Osteoblast (primary cell): ENCODE data around the gene ZCCHC14. TPM values are rescaled to one million over a fixed set of nuclear protein-coding genes. Genes with fewer than 3 reads are reported as not detected.

Experiments used
- DNase-seq: peaks from one replicate; pipeline ENCODE4 v3.0.0; 2011; ENCODE audit warnings: low spot score, mixed read lengths; ENCODE audit not compliant: insufficient read length; ENCODE audit errors: missing footprints
- H2AFZ ChIP-seq: 2 replicates; pipeline ENCODE4 v1.6.0; 2011; ENCODE audit warnings: mild to moderate bottlenecking, low read length
- H3K27ac ChIP-seq: 2 replicates; pipeline ENCODE4 v1.5.1; 2011; ENCODE audit warnings: mild to moderate bottlenecking, low read depth, low read length, moderate library complexity
- H3K27me3 ChIP-seq: 2 replicates; pipeline ENCODE4 v1.6.0; 2012; ENCODE audit warnings: mild to moderate bottlenecking, control low read depth, inconsistent platforms, low read length, moderate library complexity; ENCODE audit not compliant: insufficient read depth
- H3K36me3 ChIP-seq: 2 replicates; pipeline ENCODE4 v1.5.1; 2011; ENCODE audit warnings: mild to moderate bottlenecking, low read length, control low read depth, moderate library complexity; ENCODE audit not compliant: insufficient read depth
- H3K4me1 ChIP-seq: 2 replicates; pipeline ENCODE4 v1.5.1; 2011; ENCODE audit warnings: mild to moderate bottlenecking, low read length, control low read depth, moderate library complexity; ENCODE audit not compliant: insufficient read depth
- H3K4me2 ChIP-seq: 2 replicates; pipeline ENCODE4 v1.6.0; 2011; ENCODE audit warnings: mild to moderate bottlenecking, low read length; ENCODE audit not compliant: insufficient read depth
- H3K4me3 ChIP-seq: fragments of 200-600 bp; sonication (generic); 3 replicates; pipeline ENCODE4 v1.5.1; 2012; ENCODE audit warnings: mild to moderate bottlenecking, low read length, inconsistent platforms; ENCODE audit not compliant: insufficient read depth
- H3K79me2 ChIP-seq: 2 replicates; pipeline ENCODE4 v1.6.0; 2012; ENCODE audit warnings: mild to moderate bottlenecking, low read length, control low read depth, inconsistent platforms; ENCODE audit not compliant: insufficient read depth
- H3K9me3 ChIP-seq: 2 replicates; pipeline ENCODE4 v1.5.1; 2011; ENCODE audit warnings: low read depth, low read length, control low read depth
- H4K20me1 ChIP-seq: 2 replicates; pipeline ENCODE4 v1.6.0; 2012; ENCODE audit warnings: mild to moderate bottlenecking, low read length, control low read depth; ENCODE audit not compliant: insufficient read depth
- total RNA-seq: library from RNA; depleted of rRNA; stranded (reverse); fragments of >200 nt; gene quantifications from 2 replicates; pipeline ENCODE4 v1.2.3, GENCODE V29; 2012
- TF ChIP-seq, protein P1 (sequence below): IDR thresholded peaks from 2 replicates; pipeline ENCODE4 v1.5.1; 2011; ENCODE audit warnings: mild to moderate bottlenecking, low read depth, low read length, moderate library complexity; ENCODE audit errors: extremely low read depth

The ZCCHC14 gene
- total RNA-seq, 1 donor, result 36.9 TPM

DNA sequence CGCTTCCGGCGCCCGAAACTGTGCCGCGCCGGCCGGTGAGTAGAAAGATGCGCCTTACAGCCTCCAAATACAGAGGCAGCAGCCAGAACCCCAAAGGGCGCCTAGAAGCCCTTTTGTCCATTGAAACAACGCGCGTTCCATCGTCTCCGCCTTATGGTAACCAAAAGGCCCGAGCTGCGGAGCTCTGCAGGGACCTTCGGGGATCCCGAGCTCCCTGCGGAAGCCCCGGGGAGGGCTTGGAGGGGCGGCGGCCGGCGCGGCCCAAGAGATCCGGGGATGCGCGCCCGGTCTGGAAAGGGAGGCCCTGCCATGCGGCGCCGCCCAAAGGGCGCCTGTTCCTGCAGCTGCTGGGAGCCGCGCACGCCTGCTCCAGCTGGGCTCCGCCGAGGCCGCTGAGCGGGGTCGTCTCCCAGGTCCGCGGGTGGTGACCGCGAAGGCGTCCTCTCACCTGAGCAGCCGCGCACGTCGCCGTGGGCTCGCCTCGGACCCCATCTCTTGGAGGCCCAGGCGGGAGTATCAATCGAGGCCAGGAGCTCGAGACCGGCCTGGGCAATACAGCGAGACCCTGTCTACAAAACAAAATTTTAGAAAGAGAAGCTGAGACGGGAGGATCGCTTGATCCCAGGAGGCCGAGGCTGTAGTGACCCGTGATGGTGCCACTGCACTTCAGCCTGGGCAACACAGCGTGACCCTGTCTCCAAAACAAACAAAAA lies 108.5 kb downstream of the ZCCHC14 start:
- H3K79me2 ChIP-seq, result peaks cover 38% of the 10 kb centered on the region
- H3K27me3 ChIP-seq, result no peaks in the 10 kb centered on the region
- H4K20me1 ChIP-seq, result peaks cover 22% of the 10 kb centered on the region
- H3K4me1 ChIP-seq, result peaks cover 37% of the 10 kb centered on the region
- H3K36me3 ChIP-seq, result no peaks in the 10 kb centered on the region
- no peaks in the 10 kb centered on the region for H3K9me3 ChIP-seq
- H2AFZ ChIP-seq, result peak overlapping the region; percentile 90
- H3K4me3 ChIP-seq, result peak overlapping the region; percentile 76
- peak overlapping the region; percentile 49 for H3K27ac ChIP-seq
- peak overlapping the region; percentile 79 for H3K4me2 ChIP-seq
- TF ChIP-seq, protein P1, sequence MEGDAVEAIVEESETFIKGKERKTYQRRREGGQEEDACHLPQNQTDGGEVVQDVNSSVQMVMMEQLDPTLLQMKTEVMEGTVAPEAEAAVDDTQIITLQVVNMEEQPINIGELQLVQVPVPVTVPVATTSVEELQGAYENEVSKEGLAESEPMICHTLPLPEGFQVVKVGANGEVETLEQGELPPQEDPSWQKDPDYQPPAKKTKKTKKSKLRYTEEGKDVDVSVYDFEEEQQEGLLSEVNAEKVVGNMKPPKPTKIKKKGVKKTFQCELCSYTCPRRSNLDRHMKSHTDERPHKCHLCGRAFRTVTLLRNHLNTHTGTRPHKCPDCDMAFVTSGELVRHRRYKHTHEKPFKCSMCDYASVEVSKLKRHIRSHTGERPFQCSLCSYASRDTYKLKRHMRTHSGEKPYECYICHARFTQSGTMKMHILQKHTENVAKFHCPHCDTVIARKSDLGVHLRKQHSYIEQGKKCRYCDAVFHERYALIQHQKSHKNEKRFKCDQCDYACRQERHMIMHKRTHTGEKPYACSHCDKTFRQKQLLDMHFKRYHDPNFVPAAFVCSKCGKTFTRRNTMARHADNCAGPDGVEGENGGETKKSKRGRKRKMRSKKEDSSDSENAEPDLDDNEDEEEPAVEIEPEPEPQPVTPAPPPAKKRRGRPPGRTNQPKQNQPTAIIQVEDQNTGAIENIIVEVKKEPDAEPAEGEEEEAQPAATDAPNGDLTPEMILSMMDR, result no peak
- peak; percentile 92 for DNase-seq

DNA sequence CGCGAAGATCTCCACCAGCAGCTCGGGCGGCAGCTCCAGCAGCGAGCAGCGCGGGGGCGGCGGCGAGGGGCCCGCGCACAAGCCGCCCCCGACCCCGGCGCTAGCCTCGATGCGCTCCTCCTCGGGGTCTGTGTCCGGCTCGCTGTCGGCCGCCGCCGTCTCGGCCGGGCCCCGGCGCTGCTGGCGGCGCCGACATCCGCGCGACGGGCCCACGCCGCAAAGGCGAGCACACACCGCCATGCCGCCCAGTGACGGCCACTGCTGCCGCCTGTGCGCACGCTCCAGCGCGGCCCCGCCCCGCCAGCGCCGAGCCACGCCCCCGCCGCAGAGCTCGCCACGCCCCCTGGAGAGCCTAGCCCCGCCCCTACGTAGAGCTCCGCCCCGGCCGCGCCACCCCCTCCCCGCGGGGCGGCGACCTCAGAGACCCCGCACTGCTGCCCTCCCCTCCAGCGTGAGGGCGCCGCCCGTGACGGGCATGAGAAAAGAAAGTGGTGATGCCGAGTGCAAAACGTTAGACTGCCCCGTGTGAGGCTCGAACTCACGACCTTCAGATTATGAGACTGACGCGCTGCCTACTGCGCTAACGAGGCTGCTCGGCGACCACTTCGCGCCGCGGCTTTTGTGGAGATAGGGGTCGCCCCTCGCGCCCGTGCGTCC lies 109.2 kb downstream of the ZCCHC14 start, which contains the start of gene FBXO31:
FBXO31 (minus strand) TSS at position 272 of the 657 bp plus-strand sequence; CDS start at position 240, 32 bp downstream.
- Histone ChIP-seq H3K4me2 (peak within 1 kb of the TSS; percentile 94), H3K27me3 (no peaks in the 10 kb centered on the region), H3K9me3 (no peaks in the 10 kb centered on the region), H3K27ac (peak within 1 kb of the TSS; percentile 68), H3K79me2 (peaks cover 44% of the 10 kb centered on the region), H4K20me1 (peaks cover 22% of the 10 kb centered on the region), H3K36me3 (no peaks in the 10 kb centered on the region), H3K4me3 (peak within 1 kb of the TSS; percentile 76), H3K4me1 (peaks cover 33% of the 10 kb centered on the region), H2AFZ (peak within 1 kb of the TSS; percentile 90)
- TF ChIP-seq, protein P1, result no peak
- DNase-seq, result peak; percentile 98

DNA sequence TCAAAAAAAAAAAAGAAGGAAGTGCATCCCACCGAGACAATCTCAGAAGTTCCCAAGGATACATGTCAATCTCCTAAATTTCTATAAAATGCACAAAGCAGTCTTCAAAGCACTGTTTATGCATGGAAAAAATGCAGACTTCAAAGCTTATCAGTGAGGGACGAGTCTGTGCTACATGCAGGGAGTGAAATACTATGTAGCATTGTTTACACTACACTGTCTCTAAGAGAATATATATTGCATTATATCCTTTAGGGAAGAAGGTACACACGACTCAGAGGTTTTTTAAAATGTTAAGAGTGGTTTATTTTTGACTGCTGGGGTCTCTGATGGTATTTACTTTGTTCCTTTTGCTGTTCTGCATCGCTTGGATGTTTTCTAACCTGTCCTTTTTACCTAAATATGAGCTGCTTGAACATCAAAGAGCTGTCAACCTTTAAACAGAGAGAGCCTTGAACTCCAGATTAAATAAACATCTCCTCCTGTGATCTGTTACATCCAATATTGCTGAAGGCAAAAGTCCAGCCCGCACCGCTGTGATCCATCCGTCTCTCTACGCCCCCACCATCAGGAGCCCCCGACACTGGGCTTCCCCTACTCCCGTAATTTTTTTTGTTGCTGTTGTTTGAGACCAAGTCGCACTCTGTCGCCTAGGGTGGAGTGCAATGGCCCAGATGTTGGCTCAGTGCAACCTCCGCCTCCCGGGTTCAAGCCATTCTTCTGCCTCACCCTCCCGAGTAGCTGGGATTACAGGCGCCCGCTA lies 110.6 kb downstream of the ZCCHC14 start:
- peak overlapping the region; percentile 64 for H3K27ac ChIP-seq
- H4K20me1 ChIP-seq, result peaks cover 25% of the 10 kb centered on the region
- TF ChIP-seq, protein P1, result no peak
- H2AFZ ChIP-seq, result no peak overlapping the region
- H3K9me3 ChIP-seq, result no peaks in the 10 kb centered on the region
- H3K79me2 ChIP-seq, result peaks cover 58% of the 10 kb centered on the region
- H3K36me3 ChIP-seq, result no peaks in the 10 kb centered on the region
- H3K4me1 ChIP-seq, result peaks cover 22% of the 10 kb centered on the region
- DNase-seq, result no peak
- H3K4me3 ChIP-seq, result peak overlapping the region; percentile 76
- no peaks in the 10 kb centered on the region for H3K27me3 ChIP-seq
- H3K4me2 ChIP-seq, result peak overlapping the region; percentile 94
